Measurements from ENCODE around the gene ARL11.
"Not testable (repeated sequence)": the region's sequence is repeated elsewhere in the genome, so short reads cannot be mapped to it uniquely, and the experiment has no call there.

ARL11 gene

DNA sequence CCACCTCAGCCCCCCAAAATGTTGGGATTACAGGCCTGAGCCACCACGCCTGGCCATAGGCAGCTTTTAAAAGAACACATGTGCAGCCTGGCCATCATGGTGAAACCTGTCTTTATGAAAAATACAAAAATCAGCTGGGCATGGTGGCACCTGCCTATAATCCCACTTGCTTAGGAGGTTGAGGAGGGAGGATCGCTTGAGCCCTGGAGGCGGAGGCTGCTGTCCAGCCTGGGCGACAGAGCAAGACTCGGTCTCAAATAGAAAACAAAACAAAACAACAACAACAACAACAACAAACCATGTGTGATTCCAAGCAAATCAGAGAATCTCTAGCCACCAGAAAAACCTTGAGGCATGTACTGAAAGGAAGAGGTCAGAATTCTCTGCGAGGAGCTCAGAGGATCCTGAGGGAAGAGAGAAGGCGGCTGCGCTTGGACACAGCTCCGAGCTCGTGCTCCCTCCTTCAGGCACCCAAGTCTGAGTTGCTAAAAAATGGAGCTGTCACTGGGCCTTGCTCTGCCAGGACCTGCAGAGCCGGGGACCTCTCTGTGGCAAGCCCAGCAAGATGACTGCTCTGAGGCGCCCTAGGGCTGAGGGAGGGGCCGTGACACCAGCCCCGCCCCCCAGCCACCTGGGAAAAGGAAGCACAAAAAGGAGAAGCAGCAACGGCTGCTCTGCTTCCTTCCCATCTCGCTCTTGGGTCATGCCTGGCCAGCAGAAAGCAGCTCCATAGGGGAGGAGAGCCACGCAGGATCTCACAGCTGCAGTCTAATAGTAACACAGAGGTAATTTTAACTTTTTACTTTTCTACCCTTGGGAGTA is at the start of gene ARL11:
ARL11 (plus strand) TSS at position 677 of the 822 bp plus-strand sequence. CDS start 1,941 bp downstream, outside the sequence.
- Histone ChIP-seq H3K4me1 (peaks cover 41 to 70% (median 45%) of the 10 kb centered on the region in 10 experiments), H4K20me1 (no peaks in the 10 kb centered on the region; a peak in 2 of 22 replicates), H3K36me3 (peaks cover 20 to 34% (median 32%) of the 10 kb centered on the region in 11 experiments), H3K9me3 (replicated peaks in 1 of 11) (peaks cover 0 to 16% (median 9%) of the 10 kb centered on the region in 11 experiments; a peak in 11 of 22 replicates), H3K9ac (peak within 1 kb of the TSS; percentile 75 to 87 (median 83)), H3K4me2 (peak within 1 kb of the TSS; percentile 86 to 98 (median 92)), H3K27me3 (no peaks in the 10 kb centered on the region), H3K27ac (peak within 1 kb of the TSS; percentile 49 to 92 (median 90); a peak in 21 of 22 replicates), H3K4me3 (peak within 1 kb of the TSS; percentile 60 to 77 (median 68))
- TF ChIP-seq Cebpa-rat (IDR thresholded peaks at IDR 0.05): no peak

DNA sequence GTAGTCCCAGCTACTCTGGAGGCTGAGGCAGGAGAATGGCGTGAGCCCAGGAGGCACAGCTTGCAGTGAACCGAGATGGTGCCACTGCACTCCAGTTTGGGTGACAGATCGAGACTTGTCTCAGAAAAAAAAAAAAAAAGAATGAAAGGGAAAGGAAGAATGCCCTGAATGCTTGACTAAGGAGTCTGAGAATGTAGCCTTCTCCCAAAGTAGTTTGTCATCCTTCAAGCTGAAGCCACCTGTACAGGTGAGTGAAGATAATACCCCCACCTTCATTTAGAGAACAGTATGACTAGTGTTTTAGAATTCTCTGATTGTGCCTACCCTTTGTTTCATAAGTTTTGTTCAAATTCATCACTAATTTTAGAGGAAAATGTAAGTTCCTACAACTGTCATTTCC is 48.8 kb upstream of the ARL11 start:
- TF ChIP-seq Cebpa-rat (IDR thresholded peaks at IDR 0.05): no peak
- peaks cover 0 to 37% (median 0%) of the 10 kb centered on the region in 11 experiments; a peak in 5 of 22 replicates for H4K20me1 ChIP-seq
- no peak overlapping the region for H3K4me2 ChIP-seq
- peaks cover 11 to 44% (median 32%) of the 10 kb centered on the region in 10 experiments for H3K4me1 ChIP-seq
- no peaks in the 10 kb centered on the region for H3K27me3 ChIP-seq
- no peak overlapping the region for H3K9ac ChIP-seq
- peaks cover 46 to 90% (median 61%) of the 10 kb centered on the region in 11 experiments for H3K36me3 ChIP-seq
- H3K4me3 ChIP-seq: no peak overlapping the region
- no peak overlapping the region for H3K27ac ChIP-seq
- H3K9me3 ChIP-seq (replicated peaks in 1 of 11): 0 out of 22 replicates have a peak, but pooled peaks cover 0 to 4% (median 0%) of the 10 kb centered on the region in 11 experiments

DNA sequence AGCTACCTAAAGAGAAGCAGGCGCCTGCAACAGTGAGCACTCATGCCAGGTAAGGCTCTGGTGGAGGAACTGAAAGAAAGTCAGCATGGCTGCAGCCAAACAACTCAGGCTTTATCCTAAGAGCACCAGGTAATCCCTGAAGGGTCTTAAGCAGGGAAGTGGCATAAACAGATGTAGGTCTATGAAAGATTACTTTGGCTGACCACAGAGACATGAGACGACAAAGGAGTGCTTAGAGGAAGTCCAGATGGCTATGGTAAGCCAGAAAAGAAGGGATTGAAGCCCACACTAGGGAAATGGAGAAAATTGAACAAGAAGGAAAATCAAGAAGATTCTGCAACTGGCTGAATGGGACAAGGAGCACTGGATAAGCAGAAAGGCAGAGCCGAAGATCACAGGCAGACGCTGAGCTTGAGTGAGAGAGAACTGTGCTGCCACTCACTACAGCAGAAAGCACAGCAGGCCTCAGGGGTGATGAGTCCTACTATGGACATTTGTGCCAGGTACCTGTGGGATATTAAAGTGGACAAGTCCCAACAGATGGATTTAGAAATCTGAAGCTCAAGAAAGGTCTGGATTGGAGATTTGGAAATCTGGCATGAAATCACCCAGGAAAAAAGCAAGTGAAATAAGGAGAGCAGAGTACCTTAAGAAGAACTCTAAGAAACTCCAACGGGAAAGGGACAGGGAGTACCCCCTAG is 47.2 kb upstream of the ARL11 start:
- 0 out of 22 replicates have a peak overlapping the region, but pooled peaks of 1 of the 11 experiments have one; percentile 1 for H3K27ac ChIP-seq
- no peak overlapping the region for H3K4me3 ChIP-seq
- peak overlapping the region in 4 of 11 experiments; percentile 2 to 17 (median 6); a peak in 4 of 22 replicates for H3K4me2 ChIP-seq
- no peaks in the 10 kb centered on the region for H3K27me3 ChIP-seq
- no peaks in the 10 kb centered on the region for H3K9me3 ChIP-seq (replicated peaks in 1 of 11)
- peaks cover 14 to 48% (median 33%) of the 10 kb centered on the region in 10 experiments for H3K4me1 ChIP-seq
- H4K20me1 ChIP-seq: peaks cover 0 to 37% (median 0%) of the 10 kb centered on the region in 11 experiments; a peak in 5 of 22 replicates
- TF ChIP-seq Cebpa-rat (IDR thresholded peaks at IDR 0.05): no peak
- peaks cover 37 to 73% (median 55%) of the 10 kb centered on the region in 11 experiments for H3K36me3 ChIP-seq
- H3K9ac ChIP-seq: no peak overlapping the region

DNA sequence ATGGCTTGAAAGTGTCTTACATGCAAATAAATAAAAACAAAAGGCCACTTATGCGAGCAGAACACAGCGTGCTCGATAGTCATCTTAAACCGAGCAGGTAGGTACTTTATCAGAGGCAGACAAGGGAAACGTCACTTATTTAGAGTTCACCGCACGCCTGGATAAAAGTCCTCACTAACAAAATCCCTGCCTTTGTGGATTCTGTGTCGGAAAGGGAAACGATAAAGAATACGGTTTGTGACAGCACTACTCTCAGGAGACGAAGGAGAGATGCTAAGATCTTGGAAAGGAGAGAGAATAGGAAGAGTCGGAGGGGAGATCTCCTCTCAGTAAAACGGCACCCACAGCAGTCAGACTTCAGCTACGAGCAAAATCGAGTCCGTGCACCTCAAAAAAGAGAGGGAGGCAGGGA is 43.5 kb upstream of the ARL11 start:
- H3K36me3 ChIP-seq: peaks cover 14 to 37% (median 33%) of the 10 kb centered on the region in 11 experiments
- H4K20me1 ChIP-seq: peaks cover 0 to 29% (median 0%) of the 10 kb centered on the region in 11 experiments; a peak in 5 of 22 replicates
- no peak for TF ChIP-seq Cebpa-rat (IDR thresholded peaks at IDR 0.05)
- peak overlapping the region; percentile 73 to 96 (median 90) for H3K4me2 ChIP-seq
- H3K27ac ChIP-seq: peak overlapping the region; percentile 68 to 91 (median 85)
- H3K4me3 ChIP-seq: peak overlapping the region; percentile 81 to 93 (median 89)
- H3K9ac ChIP-seq: peak overlapping the region; percentile 82 to 94 (median 87)
- H3K4me1 ChIP-seq: peaks cover 14 to 40% (median 27%) of the 10 kb centered on the region in 10 experiments
- H3K27me3 ChIP-seq: no peaks in the 10 kb centered on the region
- no peaks in the 10 kb centered on the region for H3K9me3 ChIP-seq (replicated peaks in 1 of 11)

DNA sequence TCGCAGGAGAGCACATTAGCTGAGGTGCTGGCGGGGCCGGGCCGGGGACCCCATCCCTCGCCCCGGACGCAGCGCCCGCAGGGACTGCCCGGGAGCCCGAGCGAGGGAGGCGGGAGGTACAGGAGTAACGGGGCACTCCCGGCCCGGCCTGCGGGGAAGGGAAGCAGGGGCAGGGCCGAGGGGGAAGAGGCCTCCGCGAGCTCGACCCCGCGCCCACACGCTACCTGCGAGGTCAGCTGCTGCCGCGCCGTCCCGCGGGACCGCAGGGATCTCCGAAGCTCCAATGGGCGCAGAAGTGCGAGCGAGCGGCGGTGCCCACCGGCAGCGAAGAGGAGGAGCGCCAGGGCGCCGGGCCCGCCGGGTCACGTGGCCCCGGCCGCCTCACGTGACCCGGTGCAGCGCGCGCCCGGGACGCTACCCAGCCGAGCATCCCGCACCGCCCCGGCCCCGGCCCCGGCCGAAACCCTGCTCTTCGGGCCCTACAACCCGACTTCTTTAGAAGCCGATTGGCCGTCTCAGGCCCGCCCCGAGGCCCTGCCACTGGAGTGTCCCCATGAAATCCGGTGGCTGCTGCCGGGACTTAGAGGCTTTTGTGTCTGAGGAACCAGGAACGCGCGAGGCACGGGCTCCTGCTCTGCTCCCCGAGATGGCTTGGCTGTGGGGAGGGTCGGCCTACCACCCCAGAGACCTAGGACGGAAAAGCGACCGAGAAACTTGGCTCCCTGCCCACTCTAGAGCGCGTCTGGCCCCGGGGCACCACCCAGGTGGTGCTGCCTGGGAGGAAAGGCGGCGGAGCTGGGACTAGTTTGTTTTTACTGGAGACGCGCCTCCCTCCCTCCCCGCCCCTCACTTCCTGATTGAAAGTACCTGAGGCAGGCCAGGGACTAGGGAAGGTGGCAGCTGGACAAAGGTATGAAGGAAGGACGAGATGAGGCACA is 42.8 kb upstream of the ARL11 start, which contains the start of gene RCBTB1:
RCBTB1 (minus strand) TSS at position 339 of the 938 bp plus-strand sequence. CDS start 18,279 bp downstream, outside the sequence.
- no peak for TF ChIP-seq Cebpa-rat (IDR thresholded peaks at IDR 0.05)
- H3K4me2 ChIP-seq: peak within 1 kb of the TSS; percentile 73 to 96 (median 90)
- H3K36me3 ChIP-seq: peaks cover 7 to 30% (median 25%) of the 10 kb centered on the region in 11 experiments; a peak in 20 of 22 replicates
- peak within 1 kb of the TSS; percentile 81 to 93 (median 89) for H3K4me3 ChIP-seq
- H3K27me3 ChIP-seq: no peaks in the 10 kb centered on the region
- peak within 1 kb of the TSS; percentile 68 to 91 (median 85) for H3K27ac ChIP-seq
- no peaks in the 10 kb centered on the region for H3K9me3 ChIP-seq (replicated peaks in 1 of 11)
- H3K9ac ChIP-seq: peak within 1 kb of the TSS; percentile 82 to 94 (median 87)
- peaks cover 0 to 25% (median 0%) of the 10 kb centered on the region in 11 experiments; a peak in 5 of 22 replicates for H4K20me1 ChIP-seq
- peaks cover 14 to 40% (median 27%) of the 10 kb centered on the region in 10 experiments for H3K4me1 ChIP-seq

DNA sequence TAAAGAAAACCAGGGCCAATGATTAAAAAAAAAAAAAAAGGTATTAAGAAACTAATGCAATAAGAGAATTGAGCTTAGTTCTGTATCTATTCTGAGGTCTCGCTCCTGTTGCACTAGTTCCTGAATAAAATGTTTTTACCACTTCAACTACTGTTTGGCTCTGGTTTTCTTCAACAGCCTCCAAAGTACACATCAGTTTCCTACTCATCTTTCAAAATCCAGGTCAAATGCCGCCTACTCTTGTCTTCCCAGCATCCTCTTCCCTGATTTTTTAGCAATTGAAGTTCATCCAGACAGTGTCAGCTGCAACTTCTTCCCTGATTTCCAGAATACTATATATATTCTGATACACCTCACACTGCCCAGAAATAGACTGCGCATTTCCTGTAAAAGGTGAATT is 41.6 kb upstream of the ARL11 start:
- Histone ChIP-seq H3K27ac (no peak overlapping the region), H3K4me1 (peaks cover 14 to 30% (median 19%) of the 10 kb centered on the region in 10 experiments), H3K9me3 (replicated peaks in 1 of 11) (no peaks in the 10 kb centered on the region), H3K27me3 (no peaks in the 10 kb centered on the region), H3K4me2 (no peak overlapping the region; a peak in 1 of 22 replicates), H3K4me3 (no peak overlapping the region), H4K20me1 (peaks cover 0 to 12% (median 0%) of the 10 kb centered on the region in 11 experiments; a peak in 4 of 22 replicates), H3K36me3 (peaks cover 3 to 18% (median 13%) of the 10 kb centered on the region in 11 experiments; a peak in 9 of 22 replicates), H3K9ac (no peak overlapping the region)
- TF ChIP-seq Cebpa-rat (IDR thresholded peaks at IDR 0.05): no peak

DNA sequence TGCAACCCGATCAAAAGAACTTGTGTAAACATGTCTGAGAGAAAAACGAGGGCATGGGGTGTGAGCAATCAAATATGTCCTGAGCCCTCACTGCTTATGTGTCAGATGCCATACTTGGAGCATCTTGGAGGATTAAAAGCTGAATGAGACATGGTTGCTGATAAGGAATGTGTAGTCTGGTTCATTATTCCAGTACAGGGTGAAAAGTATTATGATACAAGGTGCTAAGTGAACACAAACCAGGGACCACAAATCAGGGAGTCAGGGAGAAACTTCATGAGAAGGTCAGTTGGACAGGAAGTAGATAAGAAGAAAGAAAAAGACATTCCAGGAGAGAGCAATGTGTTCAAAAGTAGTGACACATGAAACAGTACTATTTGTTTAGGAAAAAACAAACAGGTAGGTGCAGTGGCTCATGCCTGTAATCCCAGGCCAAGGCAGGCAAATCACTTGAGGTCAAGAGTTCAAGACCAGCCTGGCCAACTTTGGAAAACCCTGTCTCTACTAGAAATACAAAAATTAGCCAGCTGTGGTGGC is 40.9 kb upstream of the ARL11 start:
- Histone ChIP-seq H3K9me3 (replicated peaks in 1 of 11) (no peaks in the 10 kb centered on the region), H3K4me1 (peaks cover 14 to 29% (median 19%) of the 10 kb centered on the region in 10 experiments), H3K4me2 (no peak overlapping the region), H3K36me3 (peaks cover 0 to 11% (median 7%) of the 10 kb centered on the region in 11 experiments; a peak in 8 of 22 replicates), H3K27ac (no peak overlapping the region), H3K27me3 (no peaks in the 10 kb centered on the region), H3K9ac (no peak overlapping the region), H4K20me1 (peaks cover 0 to 8% (median 0%) of the 10 kb centered on the region in 11 experiments; a peak in 3 of 22 replicates), H3K4me3 (no peak overlapping the region)
- no peak for TF ChIP-seq Cebpa-rat (IDR thresholded peaks at IDR 0.05)

DNA sequence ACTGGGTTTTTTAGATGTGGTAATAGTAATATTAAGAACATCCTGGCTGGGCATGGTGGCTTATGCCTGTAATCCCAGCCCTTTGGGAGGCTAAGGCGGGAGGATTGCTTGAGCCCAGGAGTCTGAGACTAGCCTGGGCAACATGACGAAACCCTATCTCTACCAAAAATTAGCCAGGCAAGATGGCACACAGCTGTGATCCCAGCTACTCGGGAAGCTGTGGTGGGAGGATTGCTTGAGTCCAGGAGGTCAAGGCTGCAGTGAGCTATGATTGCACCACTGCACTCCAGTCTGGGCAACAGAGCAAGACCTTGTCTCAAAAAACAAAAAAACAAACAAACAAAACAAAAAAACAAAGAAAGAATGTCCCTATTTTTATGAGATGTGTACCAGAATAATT is 37.6 kb upstream of the ARL11 start:
- not testable (repeated sequence) for H3K9ac ChIP-seq, H3K4me3 ChIP-seq, H3K4me1 ChIP-seq

DNA sequence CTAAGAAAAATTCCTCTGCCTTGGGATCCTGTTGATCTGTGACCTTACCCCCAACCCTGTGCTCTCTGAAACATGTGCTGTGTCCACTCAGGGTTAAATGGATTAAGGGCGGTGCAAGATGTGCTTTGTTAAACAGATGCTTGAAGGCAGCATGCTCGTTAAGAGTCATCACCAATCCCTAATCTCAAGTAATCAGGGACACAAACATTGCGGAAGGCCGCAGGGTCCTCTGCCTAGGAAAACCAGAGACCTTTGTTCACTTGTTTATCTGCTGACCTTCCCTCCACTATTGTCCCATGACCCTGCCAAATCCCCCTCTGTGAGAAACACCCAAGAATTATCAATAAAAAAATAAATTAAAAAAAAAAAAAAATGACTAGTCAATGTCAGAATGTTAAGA is 34.4 kb upstream of the ARL11 start:
- not testable (repeated sequence) for H4K20me1 ChIP-seq, H3K36me3 ChIP-seq, H3K9ac ChIP-seq, H3K4me2 ChIP-seq, H3K4me3 ChIP-seq, H3K4me1 ChIP-seq, H3K27me3 ChIP-seq, H3K27ac ChIP-seq
- H3K9me3 ChIP-seq (replicated peaks in 1 of 11): peaks cover 0 to 27% (median 18%) of the 10 kb centered on the region in 11 experiments; a peak in 16 of 22 replicates

More for the DNA sequence above, 37.6 kb upstream of the ARL11 start:
- not testable (repeated sequence) for H3K36me3 ChIP-seq, H4K20me1 ChIP-seq, H3K4me2 ChIP-seq, H3K27ac ChIP-seq, H3K27me3 ChIP-seq
- H3K9me3 ChIP-seq (replicated peaks in 1 of 11): peaks cover 0 to 14% (median 8%) of the 10 kb centered on the region in 11 experiments; a peak in 12 of 22 replicates

Data from BLaER1 treated with 17β-estradiol and CSF1 and Interleukin-3, amounts not matched to agents 10 nM and 100 nM (cell line).